Measurements from ENCODE around the gene CYB561D1.

The CYB561D1 gene

DNA sequence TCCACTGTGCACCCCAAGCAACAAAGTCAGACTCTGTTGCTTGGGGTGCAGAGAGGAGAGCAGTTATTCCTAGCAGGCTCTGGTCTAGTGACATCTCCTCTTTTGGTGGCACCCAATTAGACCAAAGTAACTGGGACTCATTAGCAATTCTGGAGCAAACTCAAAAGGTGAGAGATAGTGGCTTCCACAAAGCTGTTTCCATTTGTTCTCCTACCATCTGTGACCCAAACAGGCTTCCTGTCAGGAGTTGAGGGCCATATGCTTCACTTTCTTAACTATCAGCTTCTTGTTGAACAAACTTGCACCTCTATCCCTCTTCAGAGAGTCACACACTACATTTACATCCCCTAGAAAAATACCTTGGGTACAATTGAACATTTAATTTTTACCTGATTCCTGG, 11.7 kb upstream of the CYB561D1 start:
- no peak for DNase-seq

DNA sequence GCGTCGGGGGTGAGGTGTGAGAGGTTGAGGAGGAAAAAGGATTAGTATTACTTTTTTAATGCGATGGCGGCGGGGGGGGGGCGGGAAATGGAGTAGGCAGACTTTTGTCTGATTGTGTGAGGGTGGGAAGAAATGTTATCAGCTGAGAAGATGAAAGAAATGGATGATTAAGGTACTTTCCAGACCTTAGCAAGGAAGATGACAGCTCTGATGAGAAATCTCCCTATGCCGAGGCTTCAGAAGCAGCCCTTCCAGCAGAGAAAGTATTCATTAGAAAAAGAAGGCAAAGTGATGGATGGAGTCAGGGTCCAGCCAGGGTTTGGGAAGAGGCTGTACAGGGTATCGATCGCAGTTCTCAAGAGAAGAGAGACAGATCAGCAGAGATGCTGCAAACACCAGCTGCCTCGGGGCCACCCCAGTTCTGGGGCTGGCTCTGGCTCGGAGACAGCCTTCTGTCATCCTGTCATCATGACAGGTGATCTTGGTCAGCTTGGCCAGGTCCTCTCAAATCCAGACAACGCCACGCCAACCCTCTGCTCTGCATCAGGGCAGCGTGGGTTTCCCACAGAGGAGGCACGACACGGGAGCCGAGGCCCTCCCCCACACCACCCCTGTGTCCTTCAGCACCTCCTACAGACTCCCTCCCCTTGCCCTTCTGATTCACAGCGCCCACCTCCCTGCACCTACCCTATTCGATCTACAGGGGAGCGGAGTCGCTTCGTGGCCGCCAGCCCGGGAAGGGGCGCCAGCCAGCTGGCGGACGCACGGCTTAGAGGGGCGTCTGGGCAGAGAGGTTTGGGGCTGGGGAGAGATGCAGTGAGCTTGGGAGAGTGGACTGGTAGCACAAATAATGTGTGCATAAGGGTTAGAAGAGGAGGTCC, 10.9 kb upstream of the CYB561D1 start:
- DNase-seq, result peak; percentile 14 to 69 (median 43)

- peak; percentile 89 to 97 (median 94) for DNase-seq
Observed at GRCh38 chr1:109483672-109484518, 10.0 kb upstream of the CYB561D1 start, which contains the start of gene ATXN7L2. ATXN7L2 (plus strand) TSS chr1:109483905; CDS start chr1:109483954, 49 bp downstream.

DNA sequence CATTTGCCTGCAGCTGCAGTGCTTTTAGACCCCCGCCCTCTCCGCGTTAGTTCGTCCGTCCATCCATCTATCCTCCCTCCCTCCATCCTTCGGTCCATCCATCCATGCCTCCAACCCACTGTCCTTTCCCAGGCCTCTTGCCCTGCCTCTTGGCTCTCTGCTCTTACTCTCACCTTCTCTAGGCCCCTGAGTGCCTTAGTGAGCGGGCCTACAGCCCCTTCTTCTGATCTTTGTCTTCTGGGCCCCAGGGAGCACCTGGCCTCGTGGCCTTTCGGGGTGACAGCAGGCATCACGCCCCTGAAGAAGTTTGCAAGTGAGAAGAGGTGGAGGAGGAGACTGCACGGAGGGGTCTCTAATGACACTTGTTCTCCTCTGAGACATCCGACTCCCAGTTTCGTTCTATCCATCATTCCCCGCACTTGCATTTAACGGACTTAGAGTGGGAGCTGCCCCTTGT, 9.3 kb upstream of the CYB561D1 start:
- no peak for DNase-seq

DNA sequence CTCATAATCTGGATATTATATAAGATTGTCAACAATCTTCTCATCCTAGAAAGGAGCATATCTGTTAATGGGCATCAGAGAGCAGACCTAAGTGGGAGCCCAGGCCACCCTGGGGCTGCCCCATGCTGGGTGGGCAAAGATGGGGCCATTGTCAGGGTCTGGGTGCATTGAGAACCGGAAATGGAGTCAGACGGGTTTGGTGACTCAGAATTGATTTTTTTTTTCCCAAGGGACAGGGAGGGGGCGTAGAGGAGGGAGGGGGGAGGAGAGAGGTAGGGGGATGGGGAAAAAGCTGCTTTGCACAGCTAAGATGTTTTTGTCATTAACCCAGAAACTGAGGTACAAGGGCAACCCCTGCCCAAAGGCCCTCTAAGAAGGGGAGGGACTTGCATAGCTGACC, 8.9 kb upstream of the CYB561D1 start:
- DNase-seq, result no peak

GRCh38 chr1:109487261-109487660, 6.6 kb upstream of the CYB561D1 start:
- DNase-seq, result no peak

DNA sequence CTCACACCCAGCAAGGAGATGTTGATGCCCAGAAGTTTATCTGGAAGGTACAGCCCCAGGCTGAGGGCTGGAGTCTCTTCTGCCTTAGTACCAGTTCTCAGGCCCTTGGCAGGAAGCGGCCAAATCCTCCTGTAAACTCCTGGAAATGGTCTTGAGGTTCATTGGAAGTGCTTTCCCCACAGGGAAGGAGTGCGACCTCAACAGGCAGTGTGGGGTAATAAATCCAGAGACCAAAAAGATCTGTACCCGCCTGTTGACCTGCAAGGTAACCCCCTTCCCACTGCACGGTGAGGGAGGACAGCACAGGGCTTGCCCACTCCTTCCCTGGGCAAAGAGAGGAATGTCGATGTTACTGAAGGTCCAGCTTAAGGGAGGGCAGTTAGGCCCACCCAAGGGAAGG, 5.7 kb upstream of the CYB561D1 start:
- DNase-seq, result no peak

DNA sequence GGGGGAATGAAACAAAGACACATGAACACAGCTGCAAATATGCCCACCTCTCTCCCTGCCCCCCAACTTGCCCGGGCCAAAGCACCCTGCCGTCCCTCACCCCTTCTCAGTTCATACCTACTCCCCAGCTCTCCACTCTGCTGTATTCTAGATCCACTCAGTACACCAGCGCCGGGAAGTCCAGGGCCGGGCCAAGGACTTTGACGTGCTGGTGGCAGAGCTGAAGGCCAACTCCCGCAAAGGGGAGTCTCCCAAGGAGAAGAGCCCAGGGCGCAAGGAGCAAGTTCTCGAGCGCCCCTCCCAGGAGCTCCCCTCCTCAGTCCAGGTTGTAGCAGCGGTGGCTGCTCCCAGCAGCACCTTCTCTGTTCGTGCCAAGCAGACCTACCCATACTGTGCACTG, 5.2 kb upstream of the CYB561D1 start:
- no peak for DNase-seq

GRCh38 chr1:109490029-109490933, 3.6 kb upstream of the CYB561D1 start:
- DNase-seq, result peak; percentile 46 to 72 (median 61)

GRCh38 chr1:109490934-109491302, 3.0 kb upstream of the CYB561D1 start:
- no peak for DNase-seq

DNA sequence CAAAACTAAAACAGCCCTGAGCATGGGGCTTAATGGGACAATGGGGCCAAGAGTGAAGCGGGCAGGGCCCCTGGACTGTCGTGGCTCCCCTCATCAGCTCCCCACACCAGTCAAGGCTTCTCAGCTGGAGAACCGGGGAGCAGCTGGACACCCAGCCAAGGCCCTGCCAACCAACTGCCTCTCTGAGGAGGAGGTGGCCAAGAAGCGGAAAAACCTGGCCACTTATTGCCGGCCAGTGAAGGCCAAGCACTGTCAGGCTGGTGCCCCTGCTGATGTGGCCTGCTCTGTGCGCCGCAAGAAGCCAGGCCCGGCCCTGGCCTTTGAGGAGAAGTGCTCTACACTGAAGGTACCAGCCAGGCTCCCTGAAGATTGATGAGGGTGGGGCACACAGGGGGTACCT, 2.5 kb upstream of the CYB561D1 start:
- DNase-seq, result no peak

DNA sequence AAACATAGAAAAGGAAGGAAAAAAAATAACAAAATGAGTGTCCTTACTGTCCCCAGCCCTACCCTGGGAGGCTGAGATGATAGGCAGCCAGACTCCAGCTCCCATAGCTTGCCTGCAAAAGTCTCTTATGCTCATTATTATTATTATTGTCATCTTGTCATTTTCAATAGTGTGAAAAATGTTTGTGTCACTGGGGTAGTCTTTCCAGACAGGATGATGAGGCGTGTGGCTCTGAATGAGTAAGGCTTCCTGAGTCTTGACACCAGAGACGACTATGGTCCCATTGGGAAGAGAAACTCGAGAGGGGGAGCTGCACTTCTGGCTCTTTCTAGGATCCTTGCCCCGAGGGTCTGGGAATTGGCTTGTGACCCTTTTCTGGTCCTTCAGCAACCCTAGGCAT, 1.1 kb upstream of the CYB561D1 start:
- no peak for DNase-seq

GRCh38 chr1:109493227-109493626, 667 bp upstream of the CYB561D1 start:
- no peak for DNase-seq

GRCh38 chr1:109495738-109496137, 1.8 kb downstream of the CYB561D1 start:
- no peak for DNase-seq

- peak in 1 of 6 experiments; percentile 11 for DNase-seq
Observed at GRCh38 chr1:109497449-109498160, 3.7 kb downstream of the CYB561D1 start.

DNA sequence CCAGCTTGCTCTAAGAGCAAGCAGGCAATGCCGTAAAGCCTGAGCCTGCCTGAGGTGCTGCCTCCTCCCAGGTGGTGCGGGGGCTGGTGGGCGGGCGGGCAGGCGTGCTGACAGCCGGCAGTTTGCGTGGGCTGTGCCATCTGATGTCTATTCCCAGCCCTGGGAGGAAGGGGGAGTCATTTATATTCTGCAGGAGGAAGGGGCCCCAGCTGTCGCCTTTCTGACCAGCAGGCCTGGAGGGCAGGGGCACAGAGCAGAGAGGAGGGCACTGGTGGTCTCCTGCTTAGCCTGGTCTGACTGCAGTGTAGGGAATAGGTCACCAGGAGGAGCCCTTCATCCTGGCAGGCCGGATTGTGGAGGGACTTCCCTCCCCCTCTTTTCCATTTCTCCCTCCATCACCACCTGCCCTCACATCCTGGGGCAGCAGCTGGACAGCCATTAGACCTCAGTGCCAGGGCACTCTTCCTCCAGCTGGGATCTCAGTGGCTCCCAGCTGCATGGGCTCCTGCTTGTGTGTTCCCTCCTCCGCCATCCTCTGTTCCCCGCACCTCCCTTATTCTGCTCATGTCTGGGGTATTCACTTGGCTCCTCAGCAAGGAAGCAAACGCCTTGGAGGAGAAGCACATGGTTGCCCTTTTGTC, 4.4 kb downstream of the CYB561D1 start:
- DNase-seq, result peak; percentile 3 to 35 (median 16)

DNA sequence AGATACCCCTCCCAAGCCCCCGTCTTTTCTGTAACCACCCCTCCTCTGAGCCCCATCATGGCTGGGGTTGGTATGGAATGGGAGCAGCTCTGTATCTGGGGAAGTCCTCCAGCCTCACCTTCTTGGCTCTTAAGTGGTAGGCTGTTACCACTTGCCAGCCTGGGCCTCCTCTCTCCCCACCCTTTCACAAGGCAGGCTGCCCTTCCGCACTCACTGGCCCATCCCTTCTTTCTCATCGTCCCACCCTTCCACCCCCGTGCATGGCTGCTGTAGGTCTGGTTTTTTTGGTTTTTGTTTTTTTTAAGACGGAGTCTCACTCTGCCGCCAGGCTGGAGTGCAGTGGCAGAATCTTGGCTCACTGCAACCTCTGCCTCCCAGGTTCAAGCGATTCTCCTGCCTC, 5.2 kb downstream of the CYB561D1 start:
- no peak for DNase-seq

GRCh38 chr1:109499661-109500536, 6.0 kb downstream of the CYB561D1 start:
- DNase-seq, result peak; percentile 35 to 64 (median 48)

DNA sequence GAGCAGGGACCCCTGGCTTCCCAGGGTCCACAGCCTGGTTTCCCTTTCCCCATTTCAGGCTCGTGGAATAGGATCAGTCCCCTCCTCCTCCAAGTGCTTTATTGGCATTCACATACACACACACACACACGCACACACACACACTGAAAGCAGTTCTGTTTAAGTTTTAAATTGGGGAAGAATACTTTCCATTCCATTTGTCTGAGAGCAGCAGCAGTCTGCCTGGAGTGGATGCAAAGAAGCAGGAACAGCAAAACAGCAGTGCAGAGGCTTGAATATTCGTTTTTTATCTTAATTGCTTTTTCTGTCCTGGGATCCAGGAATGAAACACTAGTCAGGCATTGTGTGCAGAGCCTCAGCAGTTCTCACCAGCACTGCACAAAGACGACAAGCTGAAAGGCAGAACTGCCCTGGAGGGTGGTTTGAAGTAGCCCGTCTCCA, 7.1 kb downstream of the CYB561D1 start:
- no peak for DNase-seq

All from stimulated activated naive CD4-positive, alpha-beta T cell (primary cell).